WTC11 (cell line): ENCODE measurements around the gene SMIM1.

Source experiments
- GABPB1 ChIP-seq: sonication (generic); formaldehyde crosslinking; IDR thresholded peaks from 2 replicates; pipeline ENCODE4 v1.8.1; 2023; ENCODE audit warnings: mild to moderate bottlenecking, missing genetic modification reagents
- TCF7 ChIP-seq: sonication (generic); formaldehyde crosslinking; IDR thresholded peaks from 2 replicates; pipeline ENCODE4 v1.8.0; 2022; ENCODE audit warnings: mild to moderate bottlenecking, low read depth, missing genetic modification reagents, moderate library complexity
- TEAD1 ChIP-seq: sonication (generic); formaldehyde crosslinking; IDR thresholded peaks from 2 replicates; pipeline ENCODE4 v1.8.0; 2022; ENCODE audit warnings: mild to moderate bottlenecking, missing genetic modification reagents
- TEAD4 ChIP-seq: sonication (generic); formaldehyde crosslinking; IDR thresholded peaks from 2 replicates; pipeline ENCODE4 v1.8.0; 2022; ENCODE audit warnings: mild to moderate bottlenecking, missing genetic modification reagents
- ZNF121 ChIP-seq: sonication (generic); formaldehyde crosslinking; IDR thresholded peaks from 2 replicates; pipeline ENCODE4 v1.8.0; 2023; ENCODE audit warnings: missing genetic modification reagents
- ZNF138 ChIP-seq: sonication (generic); formaldehyde crosslinking; conservative IDR thresholded peaks from 2 replicates; pipeline ENCODE4 v1.8.1; 2022; ENCODE audit warnings: mild to moderate bottlenecking, moderate library complexity, missing genetic modification reagents
- ZNF263 ChIP-seq: sonication (generic); formaldehyde crosslinking; IDR thresholded peaks from 2 replicates; pipeline ENCODE4 v1.8.1; 2022; ENCODE audit warnings: low read depth, mild to moderate bottlenecking, moderate library complexity, missing genetic modification reagents
- TF ChIP-seq, protein P1 (sequence below): fragments of 200-600 bp; IDR thresholded peaks from 2 replicates; pipeline ENCODE4 v1.8.0; 2022; ENCODE audit warnings: antibody characterized with exemption
- TF ChIP-seq, protein P2 (sequence below): sonication (generic); formaldehyde crosslinking; IDR thresholded peaks from 2 replicates; pipeline ENCODE4 v1.8.1; 2022; ENCODE audit warnings: low read depth, missing genetic modification reagents, borderline replicate concordance
- TF ChIP-seq, protein P3 (sequence below): sonication (generic); formaldehyde crosslinking; IDR thresholded peaks from 2 replicates; pipeline ENCODE4 v1.8.0; 2022; ENCODE audit warnings: mild to moderate bottlenecking, missing genetic modification reagents
- TF ChIP-seq, protein P4 (sequence below): sonication (generic); formaldehyde crosslinking; IDR thresholded peaks from 2 replicates; pipeline ENCODE4 v1.8.0; 2022; ENCODE audit warnings: mild to moderate bottlenecking, missing genetic modification reagents
- TF ChIP-seq, protein P5 (sequence below): sonication (generic); formaldehyde crosslinking; IDR thresholded peaks from 2 replicates; pipeline ENCODE4 v1.8.0; 2022; ENCODE audit warnings: mild to moderate bottlenecking, missing genetic modification reagents

DNA sequence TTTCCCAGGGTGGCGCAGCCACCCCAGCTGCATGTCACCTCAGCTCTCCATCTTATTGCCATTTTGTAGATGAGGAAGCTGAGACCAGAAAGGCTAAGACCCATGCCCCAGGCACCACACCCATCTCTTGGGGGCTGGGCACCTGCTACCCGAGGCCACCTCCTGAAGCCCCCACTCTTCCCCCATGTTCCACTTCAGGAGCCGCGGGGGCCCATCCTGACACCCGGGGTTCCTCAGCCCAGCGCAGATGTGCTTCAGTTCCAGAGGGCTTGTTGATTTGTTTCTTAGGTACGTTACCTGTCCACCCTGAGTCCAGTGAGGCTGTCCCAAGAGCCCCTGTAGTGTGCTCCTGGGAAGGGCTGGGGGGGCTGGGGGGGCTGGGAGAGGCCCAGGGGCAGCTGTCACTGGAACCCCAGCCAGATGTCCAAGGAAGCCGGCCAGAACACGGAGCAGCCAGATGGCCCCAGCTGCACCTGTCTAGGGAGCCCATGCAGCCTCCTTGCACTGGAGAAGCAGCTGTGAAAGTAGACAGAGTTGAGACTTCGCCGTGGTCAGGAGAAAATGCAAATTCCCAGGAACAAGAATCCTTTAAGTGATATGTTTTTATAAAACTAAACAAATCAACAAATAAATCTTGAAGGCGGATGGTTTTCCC is 37.4 kb upstream of the SMIM1 start:
- TF ChIP-seq, protein P1, sequence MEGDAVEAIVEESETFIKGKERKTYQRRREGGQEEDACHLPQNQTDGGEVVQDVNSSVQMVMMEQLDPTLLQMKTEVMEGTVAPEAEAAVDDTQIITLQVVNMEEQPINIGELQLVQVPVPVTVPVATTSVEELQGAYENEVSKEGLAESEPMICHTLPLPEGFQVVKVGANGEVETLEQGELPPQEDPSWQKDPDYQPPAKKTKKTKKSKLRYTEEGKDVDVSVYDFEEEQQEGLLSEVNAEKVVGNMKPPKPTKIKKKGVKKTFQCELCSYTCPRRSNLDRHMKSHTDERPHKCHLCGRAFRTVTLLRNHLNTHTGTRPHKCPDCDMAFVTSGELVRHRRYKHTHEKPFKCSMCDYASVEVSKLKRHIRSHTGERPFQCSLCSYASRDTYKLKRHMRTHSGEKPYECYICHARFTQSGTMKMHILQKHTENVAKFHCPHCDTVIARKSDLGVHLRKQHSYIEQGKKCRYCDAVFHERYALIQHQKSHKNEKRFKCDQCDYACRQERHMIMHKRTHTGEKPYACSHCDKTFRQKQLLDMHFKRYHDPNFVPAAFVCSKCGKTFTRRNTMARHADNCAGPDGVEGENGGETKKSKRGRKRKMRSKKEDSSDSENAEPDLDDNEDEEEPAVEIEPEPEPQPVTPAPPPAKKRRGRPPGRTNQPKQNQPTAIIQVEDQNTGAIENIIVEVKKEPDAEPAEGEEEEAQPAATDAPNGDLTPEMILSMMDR = no peak
- TF ChIP-seq, protein P2, sequence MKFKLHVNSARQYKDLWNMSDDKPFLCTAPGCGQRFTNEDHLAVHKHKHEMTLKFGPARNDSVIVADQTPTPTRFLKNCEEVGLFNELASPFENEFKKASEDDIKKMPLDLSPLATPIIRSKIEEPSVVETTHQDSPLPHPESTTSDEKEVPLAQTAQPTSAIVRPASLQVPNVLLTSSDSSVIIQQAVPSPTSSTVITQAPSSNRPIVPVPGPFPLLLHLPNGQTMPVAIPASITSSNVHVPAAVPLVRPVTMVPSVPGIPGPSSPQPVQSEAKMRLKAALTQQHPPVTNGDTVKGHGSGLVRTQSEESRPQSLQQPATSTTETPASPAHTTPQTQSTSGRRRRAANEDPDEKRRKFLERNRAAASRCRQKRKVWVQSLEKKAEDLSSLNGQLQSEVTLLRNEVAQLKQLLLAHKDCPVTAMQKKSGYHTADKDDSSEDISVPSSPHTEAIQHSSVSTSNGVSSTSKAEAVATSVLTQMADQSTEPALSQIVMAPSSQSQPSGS (CRISPR knock-in tag) = no peak
- TF ChIP-seq TEAD1 (CRISPR knock-in tag) (no peak), TCF7 (no peak), GABPB1 (no peak), ZNF121 (CRISPR knock-in tag) (no peak), ZNF263 (CRISPR knock-in tag) (no peak), TEAD4 (CRISPR knock-in tag) (no peak), ZNF138 (CRISPR knock-in tag) (no peak)
- TF ChIP-seq, protein P3, sequence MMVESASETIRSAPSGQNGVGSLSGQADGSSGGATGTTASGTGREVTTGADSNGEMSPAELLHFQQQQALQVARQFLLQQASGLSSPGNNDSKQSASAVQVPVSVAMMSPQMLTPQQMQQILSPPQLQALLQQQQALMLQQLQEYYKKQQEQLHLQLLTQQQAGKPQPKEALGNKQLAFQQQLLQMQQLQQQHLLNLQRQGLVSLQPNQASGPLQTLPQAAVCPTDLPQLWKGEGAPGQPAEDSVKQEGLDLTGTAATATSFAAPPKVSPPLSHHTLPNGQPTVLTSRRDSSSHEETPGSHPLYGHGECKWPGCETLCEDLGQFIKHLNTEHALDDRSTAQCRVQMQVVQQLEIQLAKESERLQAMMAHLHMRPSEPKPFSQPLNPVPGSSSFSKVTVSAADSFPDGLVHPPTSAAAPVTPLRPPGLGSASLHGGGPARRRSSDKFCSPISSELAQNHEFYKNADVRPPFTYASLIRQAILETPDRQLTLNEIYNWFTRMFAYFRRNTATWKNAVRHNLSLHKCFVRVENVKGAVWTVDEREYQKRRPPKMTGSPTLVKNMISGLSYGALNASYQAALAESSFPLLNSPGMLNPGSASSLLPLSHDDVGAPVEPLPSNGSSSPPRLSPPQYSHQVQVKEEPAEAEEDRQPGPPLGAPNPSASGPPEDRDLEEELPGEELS = no peak
- TF ChIP-seq, protein P4, sequence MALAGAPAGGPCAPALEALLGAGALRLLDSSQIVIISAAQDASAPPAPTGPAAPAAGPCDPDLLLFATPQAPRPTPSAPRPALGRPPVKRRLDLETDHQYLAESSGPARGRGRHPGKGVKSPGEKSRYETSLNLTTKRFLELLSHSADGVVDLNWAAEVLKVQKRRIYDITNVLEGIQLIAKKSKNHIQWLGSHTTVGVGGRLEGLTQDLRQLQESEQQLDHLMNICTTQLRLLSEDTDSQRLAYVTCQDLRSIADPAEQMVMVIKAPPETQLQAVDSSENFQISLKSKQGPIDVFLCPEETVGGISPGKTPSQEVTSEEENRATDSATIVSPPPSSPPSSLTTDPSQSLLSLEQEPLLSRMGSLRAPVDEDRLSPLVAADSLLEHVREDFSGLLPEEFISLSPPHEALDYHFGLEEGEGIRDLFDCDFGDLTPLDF (CRISPR knock-in tag) = no peak
- TF ChIP-seq, protein P5, sequence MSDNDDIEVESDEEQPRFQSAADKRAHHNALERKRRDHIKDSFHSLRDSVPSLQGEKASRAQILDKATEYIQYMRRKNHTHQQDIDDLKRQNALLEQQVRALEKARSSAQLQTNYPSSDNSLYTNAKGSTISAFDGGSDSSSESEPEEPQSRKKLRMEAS (CRISPR knock-in tag) = no peak
